G401 (cell line): ENCODE results near the gene LMBR1. TPM values are rescaled to one million over a fixed set of nuclear protein-coding genes. Genes with fewer than 3 reads are reported as not detected.

Experiments used
- DNase-seq: peaks from one replicate; pipeline ENCODE4 v3.0.0-alpha.2; 2015; ENCODE audit warnings: low spot score
- in situ Hi-C: cut with HindIII; loops from 2 replicates; pipeline ENCODE4 v1.10.0; 2016; ENCODE audit warnings: low sequenced_read_pairs, mixed read lengths
- total RNA-seq: library from RNA; depleted of rRNA; stranded (reverse); fragments of >200 nt; shearing (Covaris generic); gene quantifications from 2 replicates; pipeline ENCODE4 v1.2.3, GENCODE V29; 2014

The LMBR1 gene
- total RNA-seq, 1 experiment from 2014 or later, result 78.8 TPM

DNA sequence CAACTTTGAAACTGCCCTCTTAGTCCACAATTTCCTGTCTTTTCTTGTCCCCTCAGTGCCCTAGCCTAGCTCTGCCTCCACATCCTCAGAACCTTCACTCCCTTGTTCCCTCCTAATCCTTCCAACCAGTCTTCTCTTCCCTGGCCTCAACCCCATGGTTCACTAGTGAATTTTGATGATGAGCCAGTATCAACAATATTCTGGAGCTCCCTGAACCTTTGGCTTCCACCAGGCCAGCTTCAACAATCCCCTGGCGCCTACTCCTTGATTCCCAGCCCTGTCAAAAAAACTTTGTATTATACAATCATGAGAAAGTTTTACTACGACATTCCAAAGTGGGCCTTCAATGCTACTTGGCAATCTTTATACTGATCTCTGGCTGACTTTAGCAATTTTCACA is 116.5 kb downstream of the LMBR1 start:
- in situ Hi-C loops, result no loop called here
- no peak for DNase-seq

- in situ Hi-C loops, result no loop called here
- no peak for DNase-seq
These were observed 119.0 kb downstream of the LMBR1 start for GRCh38 chr7:156773966-156774365.

DNA sequence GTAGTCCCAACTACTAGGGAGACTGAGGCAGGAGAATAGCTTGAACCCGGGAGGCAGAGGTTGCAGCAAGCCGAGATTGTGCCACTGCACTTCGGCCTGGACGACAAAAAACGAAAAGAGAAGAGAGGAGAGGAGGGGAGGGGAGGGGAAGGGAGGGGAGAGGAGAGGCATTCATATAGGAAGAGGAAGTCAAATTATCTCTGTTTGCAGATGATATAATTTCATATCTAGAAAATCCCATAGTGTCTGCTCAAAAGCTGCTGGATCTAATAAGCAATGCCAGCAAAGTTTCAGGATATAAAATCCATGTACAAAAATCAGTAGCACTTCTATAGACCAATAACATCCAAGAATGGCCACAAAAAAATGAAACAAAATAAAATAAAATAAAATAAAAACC is 120.3 kb downstream of the LMBR1 start:
- DNase-seq, result no peak
- in situ Hi-C loops, result no loop called here

GRCh38 chr7:156768698-156769472 is 124.1 kb downstream of the LMBR1 start:
- in situ Hi-C loops, result no loop called here
- DNase-seq, result no peak

DNA sequence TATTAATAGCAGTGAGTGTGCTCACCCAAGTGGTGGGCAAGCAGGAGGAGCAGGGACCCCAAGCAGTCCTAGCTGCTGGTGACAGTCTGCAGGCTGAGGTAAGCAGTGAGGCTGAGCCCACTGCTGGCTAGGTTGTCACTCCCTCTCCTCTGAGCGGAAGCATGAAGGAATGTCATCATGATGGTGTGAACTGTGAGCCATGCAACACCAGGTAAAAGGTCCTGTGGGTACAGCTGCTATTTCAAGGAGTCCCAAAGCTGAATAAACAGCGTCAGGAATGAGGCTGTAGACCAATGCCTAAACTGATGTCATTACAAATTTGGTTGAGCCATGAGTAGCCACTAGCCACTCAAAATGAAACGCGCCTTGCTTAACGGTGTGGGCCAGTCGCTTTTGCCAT is 126.3 kb downstream of the LMBR1 start:
- in situ Hi-C loops, result no loop called here
- DNase-seq, result no peak

DNA sequence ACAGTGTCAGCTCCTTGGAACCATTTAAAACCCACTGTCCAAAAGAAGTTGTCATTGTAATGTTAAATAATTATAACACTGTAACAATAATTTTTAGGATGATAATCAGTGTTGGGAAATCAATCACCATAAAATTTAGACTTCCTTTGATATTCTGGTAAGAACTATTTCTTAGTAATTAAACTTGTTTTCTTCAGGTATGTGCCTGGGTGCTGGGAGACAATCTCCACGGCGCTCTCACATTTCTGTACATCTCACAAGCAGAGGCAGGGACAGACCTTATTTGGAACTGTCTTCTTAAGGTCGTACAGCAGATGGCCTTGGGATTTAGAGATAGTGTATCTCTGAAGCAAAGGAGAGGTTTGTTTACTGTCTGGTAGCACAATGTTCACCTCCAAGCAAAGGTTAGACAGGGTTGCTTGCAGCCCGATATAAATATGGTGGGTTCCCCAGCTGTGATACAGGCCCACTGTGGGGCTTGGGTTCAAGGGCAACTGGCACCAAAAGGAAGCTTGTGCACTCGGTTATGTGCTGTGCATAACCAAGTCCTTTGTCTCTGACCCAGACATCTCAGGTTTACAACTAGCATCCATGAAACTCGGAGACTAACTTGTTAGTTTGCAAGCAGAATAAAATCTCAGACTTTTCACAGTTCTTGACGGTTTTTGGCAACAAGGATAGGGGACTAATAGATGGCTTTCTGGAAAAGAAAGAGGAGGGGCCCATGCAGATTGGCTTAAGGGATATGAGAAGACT is 126.9 kb downstream of the LMBR1 start:
- DNase-seq, result no peak
- in situ Hi-C loops, result no loop called here

- in situ Hi-C loops, result no loop called here
- no peak for DNase-seq
These were observed 128.2 kb downstream of the LMBR1 start for GRCh38 chr7:156764766-156765165.

DNA sequence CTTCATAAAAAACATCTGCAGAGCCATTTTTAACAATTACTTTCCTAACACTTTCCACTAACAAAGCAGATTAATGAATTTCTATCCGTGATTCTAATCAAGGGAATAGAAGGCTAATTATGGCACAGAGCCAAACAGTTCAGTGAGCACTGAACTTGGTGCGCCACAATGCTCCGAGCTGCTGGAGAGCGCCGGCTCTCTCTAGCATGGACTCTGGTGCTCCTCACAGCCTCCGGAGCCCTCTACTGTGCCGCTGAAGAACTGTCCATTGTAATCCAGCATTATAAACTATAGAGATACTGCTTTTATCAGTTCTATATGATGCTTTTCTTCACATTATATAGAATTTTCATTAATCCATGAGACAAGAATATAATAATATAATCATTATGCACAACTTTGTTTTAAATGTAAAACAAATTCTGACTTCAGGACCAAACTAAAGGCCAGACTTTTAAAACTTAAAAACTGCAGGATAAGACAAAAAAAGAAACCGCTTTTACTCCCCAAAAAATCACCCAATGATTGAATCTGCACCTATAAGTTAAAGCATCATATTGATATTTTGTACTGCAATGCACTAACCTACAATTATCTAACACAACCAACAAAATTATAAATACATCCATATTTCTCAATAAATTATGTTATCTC is 128.8 kb downstream of the LMBR1 start:
- DNase-seq, result peak; percentile 76
- in situ Hi-C loops, result no loop called here

- no peak for DNase-seq
- in situ Hi-C loops, result no loop called here
These were observed 133.3 kb downstream of the LMBR1 start for GRCh38 chr7:156759579-156760202.

DNA sequence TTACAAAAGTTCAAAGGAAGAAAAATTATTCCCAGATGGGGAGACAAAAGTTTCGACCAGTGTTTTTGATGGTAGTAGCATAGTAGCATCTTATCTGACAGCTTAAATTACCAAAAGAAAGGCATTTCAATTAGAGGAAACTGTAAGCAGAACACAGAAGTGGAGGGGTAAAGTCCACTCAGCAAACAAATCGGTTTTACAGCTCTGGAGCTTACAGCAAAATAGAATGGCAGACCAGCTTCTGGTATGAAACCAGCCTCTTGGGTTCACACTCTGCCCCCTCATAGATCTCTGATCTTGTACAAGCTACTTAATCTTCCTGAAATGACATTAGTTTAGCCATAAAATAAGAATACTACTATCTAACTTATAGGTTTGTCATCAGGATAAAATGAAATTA is 133.8 kb downstream of the LMBR1 start:
- no peak for DNase-seq
- in situ Hi-C loops, result no loop called here

- no peak for DNase-seq
- in situ Hi-C loops, result no loop called here
These were observed 138.8 kb downstream of the LMBR1 start for GRCh38 chr7:156754201-156754600.

DNA sequence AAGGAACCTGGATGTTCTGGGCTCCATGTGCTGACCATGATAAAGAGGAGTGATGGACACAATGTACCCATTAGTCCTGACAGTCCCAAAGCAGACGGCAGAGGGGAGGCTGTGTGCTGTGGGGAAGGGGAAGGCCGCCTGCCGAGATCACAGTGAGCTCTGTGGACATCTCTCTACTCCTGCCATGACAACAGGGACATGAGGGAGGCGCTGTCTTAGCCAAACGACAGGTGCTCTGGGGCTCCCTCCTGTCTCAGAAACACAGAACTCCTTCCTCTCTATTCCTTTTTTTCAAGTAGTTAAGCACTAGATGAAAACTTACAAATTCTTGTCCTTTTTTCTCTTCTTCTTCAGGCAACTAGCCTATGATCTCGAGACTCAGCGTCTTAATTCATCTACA is 139.4 kb downstream of the LMBR1 start:
- DNase-seq, result no peak

DNA sequence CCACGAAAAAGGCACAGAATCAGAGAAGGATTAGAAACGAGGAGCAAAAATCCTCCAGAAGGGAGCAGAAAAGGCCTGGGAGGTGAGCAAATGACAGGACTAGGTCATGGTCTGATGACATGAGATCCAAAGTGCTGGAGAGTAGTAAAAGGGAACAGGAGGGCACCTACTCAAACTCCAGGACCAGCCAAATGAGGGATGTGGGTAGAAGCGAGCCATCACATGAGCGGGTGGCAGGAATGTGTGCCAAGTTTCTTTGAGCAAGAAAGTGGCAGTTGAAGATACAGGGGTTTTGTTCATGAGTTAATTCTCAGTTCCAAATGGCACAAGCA is 139.8 kb downstream of the LMBR1 start:
- no peak for DNase-seq
- in situ Hi-C loops, result no loop called here

More for the DNA sequence above, 139.4 kb downstream of the LMBR1 start:
- in situ Hi-C loops, result no loop called here

DNA sequence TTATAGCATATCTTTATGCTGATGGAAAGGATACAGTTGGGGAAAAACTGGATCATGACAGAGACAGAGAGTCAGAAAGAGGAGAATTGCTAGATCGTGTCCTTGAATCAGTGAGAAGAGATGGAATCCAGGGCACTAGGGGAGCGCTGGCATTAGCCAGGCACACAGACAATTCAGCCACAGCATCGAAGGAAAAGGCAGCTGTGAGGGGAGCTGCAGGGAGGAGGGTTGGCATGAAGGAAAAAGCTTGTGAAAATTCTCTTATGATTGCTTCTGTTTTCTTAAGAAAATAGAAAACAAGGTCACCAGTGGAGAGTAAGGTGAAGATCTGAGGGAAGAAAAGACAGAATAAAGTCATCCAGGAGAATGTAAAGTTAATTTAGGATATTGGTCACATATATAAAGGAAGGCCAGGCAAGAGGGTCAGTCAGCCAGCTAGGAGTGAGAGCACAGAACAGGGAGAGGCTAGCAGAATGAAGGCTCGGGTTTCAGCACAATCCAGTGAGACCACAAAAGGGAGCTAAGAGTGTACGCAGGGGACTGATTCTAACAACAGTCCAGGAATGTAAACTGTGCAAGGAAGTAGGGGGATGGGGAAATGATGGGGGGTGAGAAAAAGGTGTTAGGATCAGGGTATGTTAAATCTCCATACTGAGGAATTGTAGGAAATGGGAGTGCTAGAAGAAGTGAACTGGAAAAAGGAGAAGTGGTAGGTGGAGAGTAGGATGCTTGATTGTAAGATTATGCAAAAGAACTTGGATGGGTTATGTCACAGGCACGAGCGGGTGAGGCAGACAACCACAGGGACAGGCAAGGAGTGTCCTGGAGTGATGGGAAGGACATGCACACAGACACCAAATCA is 140.4 kb downstream of the LMBR1 start:
- no peak for DNase-seq
- in situ Hi-C loops, result no loop called here

GRCh38 chr7:156751319-156751718 is 141.7 kb downstream of the LMBR1 start:
- peak; percentile 7 for DNase-seq

DNA sequence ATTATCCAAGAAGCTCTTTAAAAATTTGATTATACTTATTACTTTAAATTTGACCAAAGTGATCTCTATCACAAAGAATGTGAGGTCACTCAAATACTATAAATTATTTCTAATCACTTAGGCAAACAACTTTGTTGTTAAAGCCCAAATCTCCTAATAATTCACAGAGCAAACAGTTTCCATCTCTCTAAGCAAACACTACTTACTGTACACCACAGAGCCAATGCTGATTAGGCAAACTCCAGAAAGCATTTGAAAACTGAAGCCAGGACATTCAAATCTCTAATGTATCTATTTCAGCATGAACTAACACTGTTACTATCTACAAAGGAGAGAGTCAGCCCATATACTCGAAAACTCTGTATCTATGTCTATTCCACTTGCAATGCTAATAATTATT is 145.3 kb downstream of the LMBR1 start:
- DNase-seq, result no peak
- in situ Hi-C loops, result no loop called here

More at GRCh38 chr7:156751319-156751718, 141.7 kb downstream of the LMBR1 start:
- in situ Hi-C loops, result no loop called here

- in situ Hi-C loops, result no loop called here
- no peak for DNase-seq
These were observed 146.1 kb downstream of the LMBR1 start for GRCh38 chr7:156746891-156747290.

DNA sequence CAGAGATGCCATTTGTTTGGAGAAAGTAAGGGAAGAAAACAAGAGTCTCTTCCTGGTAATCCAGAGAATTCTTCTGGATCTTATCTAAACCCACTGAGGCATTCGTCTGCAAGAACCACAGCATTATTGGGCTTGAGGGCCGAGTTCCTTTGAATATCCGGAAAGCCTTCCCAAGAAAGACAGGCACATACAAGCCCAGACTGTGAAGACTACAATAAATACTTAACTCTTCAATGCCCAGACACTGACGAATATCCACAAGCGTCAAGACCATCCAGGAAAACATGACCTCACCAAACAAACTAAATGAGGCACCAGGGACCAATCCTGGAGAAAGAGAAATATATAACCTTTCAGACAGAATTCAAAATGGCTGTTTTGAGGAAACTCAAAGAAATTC is 153.4 kb downstream of the LMBR1 start:
- in situ Hi-C loops, result no loop called here
- no peak for DNase-seq

GRCh38 chr7:156735851-156736250 is 157.1 kb downstream of the LMBR1 start:
- in situ Hi-C loops, result no loop called here
- DNase-seq, result peak; percentile 90
